ENCODE data around the gene ZNF778.

ZNF778 gene

DNA sequence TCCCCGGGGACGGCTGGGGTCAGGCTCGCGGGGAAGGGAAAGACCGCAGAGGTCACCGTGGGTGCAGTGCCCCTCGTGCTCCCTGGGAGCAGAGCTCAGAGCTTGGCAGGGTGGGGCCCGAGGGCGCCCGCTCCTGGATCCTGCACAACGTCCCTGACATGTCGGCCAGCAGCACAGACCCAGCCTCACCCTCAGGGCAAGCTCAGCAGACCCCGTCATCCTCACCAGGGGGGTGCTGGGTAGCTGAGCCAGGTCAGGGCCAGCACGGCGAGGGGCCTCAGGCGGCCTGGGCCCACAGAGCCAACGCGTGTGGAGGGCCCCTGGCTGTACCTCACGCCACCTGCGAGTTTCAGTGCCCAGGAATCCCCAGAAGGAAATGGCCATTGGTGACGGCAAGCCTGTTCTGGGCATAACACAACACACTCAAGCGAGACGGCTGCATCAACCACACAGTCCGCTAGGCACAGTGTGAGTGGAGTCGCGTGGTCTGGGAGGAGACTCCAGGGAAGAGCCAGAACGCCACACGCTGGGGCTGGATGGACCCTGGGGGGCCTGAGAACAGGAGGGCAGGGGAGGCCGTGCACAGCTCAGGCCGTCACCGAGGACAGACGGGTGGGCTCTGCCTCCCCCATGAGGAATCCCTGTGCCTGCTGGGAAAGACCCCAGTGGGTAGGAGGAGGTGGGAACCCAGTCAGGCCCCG lies 60.3 kb downstream of the ZNF778 start:
- DNase-seq (ENCODE audit: low spot score) = no peak

DNA sequence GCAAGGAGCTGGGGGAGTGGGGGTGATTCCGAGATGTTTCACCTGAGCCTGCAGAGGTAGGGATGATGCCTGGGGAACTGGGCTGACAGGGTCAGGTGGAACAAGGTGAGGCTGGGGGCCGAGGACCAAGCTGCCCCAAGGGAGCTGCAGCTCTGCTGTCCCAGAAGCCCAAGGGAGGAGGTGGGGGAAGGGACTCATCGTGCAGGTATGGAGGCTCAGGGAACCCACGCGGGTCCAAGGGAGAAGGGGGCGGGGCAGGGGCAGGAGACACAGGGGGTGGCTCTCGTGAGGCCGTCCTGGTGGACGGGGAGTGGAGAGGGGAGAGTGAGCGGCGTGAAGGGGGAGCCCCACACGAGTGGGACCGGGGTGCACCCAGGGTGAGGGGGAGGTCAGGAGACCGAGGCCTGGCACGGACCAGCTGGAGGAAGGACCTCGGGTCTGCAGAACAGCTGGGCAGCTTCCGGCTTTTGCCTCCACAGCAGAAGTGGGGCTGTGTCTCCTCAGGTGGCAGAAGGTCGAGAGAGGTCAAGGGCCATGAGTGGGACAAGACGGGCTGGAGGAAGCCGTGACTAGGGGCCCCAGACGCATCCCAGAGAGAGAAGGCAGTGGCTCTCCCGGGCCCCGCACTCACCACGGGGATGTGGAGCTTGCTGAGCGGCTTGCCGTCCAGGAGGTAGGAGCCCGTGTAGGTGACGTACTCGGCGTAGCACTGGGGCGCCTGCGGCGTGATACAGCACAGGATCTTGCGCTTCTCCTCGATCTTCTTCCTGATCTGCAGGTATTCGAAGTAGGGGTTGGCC lies 61.1 kb downstream of the ZNF778 start:
- DNase-seq (ENCODE audit: low spot score) = no peak

DNA sequence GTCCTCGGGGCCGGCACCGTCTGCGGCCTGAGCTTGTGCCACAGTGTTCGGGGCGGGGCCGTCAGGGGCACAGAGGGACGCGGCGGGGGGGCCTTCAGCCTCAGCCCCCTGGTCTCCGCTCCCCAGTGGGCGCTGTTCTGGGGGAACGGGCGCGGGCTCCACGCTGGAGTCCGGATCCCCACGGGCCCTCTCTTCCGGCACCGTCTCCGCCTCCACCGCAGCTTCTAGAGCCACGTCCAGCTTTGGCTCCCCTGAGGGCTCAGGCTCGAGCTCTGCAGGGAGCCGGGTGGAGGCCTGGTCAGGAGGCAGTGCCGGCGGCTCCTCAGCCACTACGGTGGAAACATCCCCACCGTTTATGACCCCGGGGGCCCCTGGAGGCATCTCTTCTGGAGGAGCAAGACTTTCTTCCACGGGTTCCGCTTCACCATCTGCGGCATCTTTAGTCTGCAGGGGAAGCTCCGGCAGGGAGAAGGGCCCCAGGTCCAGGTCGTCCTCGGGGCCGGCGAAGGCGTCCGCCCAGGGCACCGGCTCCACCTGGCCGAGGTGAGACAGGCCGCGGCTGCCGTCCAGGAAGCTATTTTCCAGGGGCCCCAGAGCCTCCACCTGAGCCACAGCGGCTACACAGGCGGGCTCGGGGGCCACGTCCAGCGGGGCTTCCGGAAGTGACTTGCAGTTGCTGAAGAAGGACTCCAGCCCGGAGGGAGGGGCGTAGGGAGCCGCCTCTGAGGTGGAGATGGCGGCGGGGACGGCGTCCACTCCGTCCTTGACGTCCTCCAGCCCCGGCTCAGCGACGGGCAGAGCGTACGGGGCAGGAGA lies 62.4 kb downstream of the ZNF778 start:
- DNase-seq (ENCODE audit: low spot score) = no peak

DNA sequence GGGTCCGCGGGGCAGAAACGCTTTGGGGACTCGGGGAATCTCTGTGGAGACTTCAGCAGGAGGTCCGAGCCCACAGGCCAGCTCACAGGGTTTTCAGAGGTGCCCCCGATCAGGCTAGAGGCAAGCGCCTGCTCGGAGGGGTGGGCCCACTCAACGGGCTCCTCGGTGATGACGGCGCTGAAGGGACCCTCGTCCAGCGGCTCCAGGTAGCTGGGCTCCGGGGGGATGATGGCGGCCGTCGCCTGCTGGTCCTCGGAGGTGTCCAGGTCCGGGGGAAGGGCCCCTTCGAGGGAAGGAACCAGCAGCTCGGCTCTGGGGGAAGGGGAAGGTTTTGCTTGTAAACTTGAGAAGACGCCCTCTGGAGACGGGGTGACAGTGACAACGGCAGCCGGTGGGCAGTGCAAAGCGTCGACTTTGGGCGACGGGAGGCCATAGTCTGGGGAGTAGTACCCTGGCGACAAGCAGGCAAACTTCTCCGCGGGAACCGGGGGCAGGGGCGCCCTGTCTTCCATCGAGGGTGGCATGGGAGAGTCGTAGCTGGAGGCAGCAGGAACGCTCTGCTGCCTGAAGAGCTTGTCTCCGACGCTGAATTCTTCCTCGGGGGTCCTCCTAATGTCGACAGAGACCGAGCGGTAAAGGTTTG lies 63.2 kb downstream of the ZNF778 start:
- DNase-seq (ENCODE audit: low spot score) = no peak

DNA sequence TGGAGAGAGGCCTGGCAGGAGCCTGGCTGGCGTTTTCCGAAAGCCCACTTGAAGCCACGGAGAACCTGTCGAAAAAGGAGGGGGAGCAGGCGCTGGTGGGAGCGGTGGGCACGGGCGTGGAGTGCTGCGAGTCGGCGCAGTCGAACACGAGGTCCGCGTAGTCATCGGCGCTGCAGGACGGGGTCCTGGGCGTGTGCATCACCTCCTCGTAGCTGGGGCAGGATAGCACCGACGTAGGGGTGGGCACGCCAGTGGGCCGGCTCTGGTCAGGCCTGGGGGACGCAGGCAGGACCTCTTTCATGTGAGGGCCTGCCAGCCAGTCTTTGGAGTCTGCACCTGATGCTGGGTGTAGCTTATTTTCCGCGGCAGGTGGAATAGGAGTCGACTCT lies 63.7 kb downstream of the ZNF778 start:
- no peak for DNase-seq (ENCODE audit: low spot score)

DNA sequence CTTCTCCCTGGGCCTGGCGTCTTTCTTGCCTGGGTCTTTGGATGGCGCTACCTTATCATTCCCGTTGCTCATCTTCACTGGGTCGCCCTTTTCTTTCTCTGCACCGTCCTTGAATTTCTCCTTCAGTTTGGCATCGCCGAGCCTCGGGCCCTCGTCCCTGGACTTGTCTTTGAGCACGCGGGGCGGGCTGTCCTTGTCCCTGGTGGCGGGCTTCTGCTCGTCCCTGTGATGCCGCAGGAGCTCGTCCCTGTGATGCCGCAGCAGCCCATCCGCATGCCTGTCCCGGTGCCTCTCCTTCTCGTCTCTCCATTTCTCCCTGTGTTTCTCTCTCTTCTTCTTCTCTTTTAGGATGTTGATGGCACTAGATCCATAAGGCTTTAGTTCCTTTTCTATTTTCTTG lies 64.3 kb downstream of the ZNF778 start:
- no peak for DNase-seq (ENCODE audit: low spot score)

DNA sequence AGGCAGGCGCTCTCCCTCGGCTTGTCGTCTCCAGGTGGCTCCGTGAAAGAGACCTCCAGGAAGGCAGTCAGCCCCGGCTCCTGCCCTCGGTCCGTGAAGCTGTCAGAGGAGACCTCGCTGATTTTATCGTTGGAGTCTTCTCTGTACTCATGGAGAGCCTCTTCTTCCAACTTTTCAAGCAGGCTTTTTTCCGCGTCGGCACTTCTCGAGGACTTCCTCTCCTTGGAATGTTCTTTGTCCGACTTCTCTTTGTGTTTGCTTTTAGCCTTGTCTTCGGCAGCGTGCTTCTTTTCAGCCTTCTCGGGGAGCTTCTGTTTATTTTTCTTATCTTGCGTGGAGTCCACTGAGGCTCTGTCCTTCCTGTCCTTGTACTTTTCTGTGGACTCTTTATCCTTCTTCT lies 65.0 kb downstream of the ZNF778 start:
- no peak for DNase-seq (ENCODE audit: low spot score)

DNA sequence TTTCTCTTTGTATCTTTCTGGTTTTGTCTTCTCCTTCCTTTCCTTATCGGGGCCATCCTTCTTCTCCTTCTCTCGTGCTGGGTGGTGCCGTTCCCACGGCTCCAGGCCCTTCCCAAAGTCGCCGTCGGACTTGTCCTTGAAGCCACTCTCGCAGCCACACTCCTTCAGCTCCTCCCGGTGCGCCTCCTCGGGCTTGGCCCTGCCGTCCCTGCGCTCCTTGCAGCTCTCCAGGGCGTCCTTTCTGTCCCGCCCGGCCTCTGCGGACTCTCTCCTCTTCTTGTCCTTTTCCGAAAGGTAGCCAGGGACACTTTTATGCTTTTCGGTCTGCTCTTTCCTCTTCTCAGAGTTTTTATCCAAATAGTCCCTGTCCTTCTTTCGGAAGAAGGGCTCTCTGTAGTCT lies 65.9 kb downstream of the ZNF778 start:
- no peak for DNase-seq (ENCODE audit: low spot score)

DNA sequence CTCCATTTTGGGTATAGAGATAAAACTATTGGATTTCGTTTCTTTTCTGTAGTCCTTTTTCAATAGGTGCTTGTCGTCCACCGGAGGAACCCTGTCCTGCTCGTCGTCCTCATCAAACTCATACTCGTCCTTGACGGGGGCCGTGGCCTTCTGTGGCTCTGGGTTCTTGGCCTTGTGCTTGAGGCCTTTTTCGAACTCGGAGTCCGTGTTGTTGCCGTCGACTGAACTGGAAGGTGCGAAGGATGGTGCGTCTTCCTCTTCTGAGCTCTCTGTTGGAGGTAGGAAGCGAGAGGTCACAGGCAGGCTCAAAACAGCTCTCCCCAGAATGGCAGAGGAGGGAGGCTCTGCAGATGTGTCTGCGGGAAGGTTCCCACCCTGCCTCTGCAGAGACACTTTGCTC lies 67.9 kb downstream of the ZNF778 start:
- no peak for DNase-seq (ENCODE audit: low spot score)

DNA sequence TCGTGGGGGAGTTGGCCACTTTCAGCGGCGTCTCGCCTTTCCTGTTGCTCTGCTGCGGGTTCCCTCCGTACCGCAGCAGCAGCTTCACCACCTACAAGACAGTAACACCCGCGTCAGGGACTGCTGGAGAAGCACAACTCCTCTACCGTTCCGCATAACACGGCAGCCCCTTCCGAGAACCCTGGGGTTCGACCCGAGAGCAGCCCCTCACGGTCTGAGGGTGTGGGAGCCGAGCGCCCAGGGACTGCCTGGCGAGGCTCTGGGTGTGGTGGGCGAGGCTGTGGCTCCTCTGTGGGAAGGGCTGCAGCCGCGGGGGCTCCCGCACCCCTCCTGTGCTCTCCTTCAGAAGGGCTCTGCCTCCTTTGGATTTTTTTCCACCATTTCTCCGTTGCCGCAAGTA lies 68.6 kb downstream of the ZNF778 start:
- no peak for DNase-seq (ENCODE audit: low spot score)
